HG02973 (cell line): Measurements from ENCODE around the gene FOXA2.
"Not testable (repeated sequence)": the region's sequence is repeated elsewhere in the genome, so short reads cannot be mapped to it uniquely, and the experiment has no call there.

Experiments used
- ATAC-seq: cut with Tn5 transposase; IDR thresholded peaks from one replicate; pipeline ENCODE4 v1.9.1; 2021; ENCODE audit warnings: moderate library complexity; ENCODE audit not compliant: unreplicated experiment

The FOXA2 gene

DNA sequence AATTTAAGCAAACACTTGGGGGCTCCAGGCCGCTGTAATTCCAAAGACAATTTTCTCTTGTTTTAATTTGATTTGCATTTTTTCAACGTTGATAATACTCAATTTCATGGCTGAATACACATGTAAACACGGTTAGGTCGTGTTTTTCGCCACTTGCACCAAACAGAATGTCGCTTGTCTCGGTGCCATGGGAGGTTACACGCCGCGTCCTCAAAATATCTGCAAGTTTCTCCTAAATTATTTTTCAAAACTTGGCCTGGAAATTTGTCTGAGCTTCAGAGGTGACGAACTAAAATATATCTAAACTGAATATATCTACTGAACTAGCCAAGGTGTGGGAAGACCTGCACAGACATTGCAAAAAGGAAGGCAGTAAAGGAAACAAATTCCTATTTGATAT is 15.0 kb downstream of the FOXA2 start:
- no peak for ATAC-seq

DNA sequence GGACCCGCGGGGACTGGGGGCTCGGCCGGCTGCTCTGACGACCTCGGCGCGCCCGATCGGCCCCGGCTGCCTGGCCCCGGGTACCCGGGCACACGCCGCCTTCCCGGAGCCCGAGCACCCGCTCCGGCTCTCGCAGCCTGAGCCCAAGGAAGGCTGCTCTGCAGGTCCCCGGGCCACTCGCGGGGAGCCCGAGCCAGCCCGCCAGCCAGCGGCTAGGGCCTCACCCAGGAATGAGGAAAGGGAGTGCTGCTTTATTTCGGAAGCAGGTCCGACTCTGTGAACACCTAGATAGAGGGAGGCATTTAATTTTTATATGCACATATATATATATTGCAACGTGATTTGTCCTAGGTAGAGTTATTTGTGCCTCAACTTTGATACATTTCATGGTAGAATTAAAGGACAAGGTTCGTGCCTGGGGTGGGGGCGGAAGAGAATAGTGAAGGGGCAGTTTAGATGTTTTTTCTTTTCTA is 15.5 kb downstream of the FOXA2 start:
- no peak for ATAC-seq

DNA sequence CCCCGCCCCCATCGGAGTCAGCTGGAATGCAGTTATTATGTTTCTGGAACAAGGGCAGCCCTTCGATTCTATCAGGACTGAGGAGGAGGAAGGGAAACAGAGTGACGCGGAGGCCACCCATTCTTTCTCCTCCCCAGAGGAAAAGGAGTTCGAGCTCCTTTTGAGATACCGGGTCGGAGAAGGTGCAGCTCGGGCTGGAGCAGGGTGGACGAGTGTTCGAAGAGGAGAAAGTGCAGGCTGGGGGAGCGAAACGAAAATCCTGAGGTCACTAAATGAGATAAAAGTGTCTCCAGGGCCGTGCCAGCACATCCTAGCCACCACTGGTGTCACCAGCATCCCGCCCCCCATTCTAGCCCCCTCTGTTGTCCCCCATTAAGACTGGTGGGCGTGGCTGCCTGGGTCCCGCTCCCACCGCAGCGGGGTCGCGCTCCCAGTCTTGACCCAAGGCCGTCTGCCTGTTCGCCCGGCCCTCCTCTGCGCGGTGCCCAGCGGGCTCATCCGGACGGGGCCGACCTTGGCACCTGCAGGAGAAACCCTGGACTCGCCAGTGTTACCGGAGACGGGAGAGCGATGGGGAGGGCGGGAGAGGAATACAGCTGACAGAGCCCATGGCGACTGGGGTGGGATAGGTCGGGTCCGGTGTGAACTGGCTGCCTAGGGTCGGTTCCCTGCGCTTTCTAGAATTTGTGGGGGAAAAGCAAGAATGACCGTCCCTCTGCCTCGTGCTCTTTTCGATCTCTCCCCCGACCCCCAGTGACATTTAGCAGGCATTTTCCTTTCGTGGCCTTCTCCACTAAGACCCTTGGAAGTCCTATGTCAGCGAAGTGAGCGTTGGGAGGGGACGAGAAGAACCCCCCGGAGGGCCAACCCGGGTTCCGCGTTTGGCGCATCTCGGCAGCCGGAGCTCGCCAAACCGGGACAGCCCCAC is 16.2 kb downstream of the FOXA2 start:
- ATAC-seq, result no peak

DNA sequence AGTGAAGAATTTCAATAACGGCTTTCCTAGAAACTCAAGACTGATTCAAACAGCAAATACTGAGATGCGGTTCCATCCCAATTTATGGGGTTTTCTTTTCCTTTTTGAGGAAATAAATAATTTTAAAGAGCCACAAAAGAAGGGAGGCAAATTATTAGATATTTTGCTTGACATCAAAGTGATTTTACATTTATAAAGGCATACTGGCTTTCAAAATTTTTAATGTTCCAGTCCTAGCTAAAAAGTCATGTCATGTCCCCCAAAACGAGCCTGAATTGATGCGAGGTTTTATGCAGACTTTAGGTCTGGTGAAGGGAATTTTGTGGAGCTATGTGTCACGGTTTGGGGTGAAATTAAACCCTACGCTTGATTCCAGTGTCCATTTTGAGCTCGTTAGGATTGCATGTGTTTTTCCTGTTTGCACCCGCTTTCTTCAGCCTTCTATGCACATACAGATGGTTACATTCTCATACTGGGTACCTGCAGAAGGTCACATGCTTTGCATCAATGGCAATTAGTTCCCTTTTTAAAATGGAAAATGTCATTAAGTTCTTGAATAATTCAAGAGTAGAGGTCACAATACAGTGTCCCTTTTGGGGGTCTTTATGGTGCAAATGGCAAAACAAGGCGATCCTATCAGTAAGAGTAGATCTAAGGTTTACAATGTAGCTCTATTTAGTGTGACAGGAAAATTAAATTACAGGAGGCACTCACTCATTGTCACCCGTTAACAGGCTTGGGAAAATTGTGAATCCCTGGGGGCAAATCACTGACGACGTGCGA is 17.3 kb downstream of the FOXA2 start:
- ATAC-seq, result no peak

DNA sequence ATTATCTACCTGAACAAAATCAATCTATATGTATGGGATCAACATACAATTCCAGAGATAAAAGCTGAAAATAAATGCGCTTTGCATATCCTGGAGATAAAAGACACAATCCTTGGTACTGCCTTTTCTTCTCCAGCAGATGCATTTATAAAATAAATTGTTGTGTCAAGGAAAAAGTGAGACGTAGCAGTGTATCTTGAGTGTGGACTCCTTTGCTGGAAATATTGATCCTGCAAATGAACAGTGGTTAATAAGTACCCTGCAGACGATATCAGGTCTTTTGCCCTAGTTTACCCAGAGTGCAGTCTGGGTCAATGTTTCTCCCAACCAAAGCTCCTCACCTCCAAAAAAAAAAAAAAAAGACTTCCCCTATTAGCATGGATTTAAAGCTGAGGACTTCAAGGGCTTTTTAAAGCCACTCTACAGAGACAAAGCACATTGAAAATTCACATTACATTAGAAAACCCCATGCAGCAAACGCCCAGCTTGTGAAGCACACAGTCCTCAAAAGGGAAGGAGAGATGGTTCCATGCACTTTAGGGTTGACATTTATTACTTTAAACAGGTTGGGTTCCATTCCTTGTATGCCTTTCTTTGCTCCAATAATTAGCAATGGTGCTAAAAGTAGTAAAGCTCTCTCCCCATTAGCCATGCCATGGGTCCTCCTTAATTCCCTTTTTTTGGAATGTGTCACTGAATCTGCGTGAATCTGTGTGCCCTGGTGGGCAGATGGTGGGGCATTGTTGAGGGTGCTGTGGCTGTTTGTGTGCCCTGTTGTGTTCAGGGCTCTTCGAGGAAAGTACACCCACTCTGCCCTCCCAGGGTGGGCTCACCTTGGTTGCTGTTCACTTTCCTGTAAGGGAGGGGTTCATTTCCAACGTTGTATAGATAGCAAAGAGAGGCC is 21.1 kb downstream of the FOXA2 start:
- no peak for ATAC-seq

DNA sequence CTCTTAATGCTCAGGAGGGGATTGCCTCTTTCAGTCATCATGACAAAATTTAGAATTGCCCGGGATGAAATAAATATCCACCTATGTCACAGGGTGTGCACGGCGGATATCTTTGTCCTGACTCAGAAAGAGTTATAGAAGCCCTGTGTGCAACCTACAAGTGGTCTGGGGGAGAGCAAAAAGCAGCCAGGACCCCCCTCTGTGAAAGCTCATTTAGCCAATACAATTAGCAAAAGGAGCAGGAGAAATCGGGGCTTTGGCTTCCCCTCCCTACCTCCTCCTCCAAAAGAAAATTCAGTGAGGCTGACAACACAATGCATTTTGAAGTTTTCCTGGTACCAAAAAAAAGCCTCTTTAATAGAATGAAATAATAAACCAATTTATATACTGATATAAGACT is 21.8 kb downstream of the FOXA2 start:
- ATAC-seq, result no peak

DNA sequence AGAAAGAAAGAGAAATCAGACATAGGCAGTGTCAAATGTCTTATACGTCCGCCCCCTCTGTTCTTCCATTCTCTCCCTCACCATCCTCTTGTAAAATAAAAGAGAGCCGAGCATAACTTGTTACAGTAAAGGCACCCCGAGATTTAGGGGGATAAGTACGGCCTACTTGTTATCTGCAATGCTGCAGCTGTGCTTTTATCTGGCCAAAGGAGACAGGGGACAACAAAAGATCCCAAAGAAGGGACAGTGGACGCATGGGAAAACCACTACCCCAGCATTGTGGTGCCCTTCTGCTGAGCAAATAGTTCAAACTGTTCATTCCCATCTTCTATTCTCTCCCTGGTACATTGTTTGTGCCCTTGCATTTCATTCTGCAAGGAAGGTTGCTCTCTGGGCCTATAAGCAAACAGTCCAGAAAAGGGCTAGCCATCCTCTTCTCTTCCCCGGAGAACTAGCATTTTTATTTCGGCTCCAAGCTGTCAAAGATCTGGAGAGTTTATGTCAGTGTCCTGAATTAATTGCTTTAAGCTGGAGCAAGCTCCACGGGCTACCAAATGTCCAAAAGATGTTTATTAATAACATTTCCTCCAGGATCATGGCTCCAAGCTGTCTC is 22.3 kb downstream of the FOXA2 start:
- no peak for ATAC-seq

DNA sequence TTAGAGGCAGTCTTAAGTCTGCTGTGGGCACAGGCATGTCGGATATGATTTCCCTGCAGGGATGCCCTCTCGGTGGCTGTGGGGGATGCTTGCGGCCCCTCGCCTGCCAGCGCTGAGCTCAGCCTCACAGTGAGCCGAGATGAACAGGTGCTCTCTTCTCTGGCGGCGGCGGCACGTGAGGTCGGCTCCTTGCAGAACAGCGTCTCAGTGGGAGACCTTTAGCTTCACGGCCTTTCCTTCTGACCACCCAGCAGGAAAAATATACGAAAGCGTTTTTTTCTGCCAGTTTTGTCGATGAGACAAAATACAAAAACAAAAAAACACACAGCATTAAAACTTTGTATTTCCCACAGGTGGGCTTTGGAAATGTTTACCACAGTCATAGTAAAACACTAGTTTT is 23.6 kb downstream of the FOXA2 start:
- ATAC-seq, result no peak

DNA sequence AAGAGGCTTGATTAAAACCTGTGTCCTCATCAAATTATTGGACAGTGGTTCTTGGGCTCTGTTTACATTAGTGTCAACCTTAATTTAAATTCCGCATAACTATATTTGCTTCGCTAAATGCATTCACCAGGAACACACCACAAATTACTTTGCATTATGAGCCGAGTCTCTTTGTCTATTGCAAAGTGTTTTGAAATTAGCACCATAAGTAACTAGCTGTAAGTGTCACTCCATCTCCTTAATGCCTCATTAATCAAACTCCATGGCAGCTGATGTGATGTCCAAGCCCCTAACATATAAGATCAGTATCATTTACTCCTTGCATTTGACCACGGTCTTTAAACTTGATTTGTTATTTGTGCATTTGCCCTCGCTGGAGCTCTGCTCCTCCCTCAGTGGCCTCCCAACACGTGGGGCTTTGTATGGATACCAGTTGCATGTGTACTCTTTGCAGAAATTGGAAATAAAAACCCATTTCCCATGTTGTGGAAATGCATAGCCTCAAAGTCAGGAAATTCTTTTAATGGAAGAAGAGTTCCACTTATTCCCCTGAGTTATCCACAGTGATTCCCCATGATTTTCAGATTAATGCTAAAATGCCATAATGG is 24.6 kb downstream of the FOXA2 start:
- ATAC-seq, result no peak

DNA sequence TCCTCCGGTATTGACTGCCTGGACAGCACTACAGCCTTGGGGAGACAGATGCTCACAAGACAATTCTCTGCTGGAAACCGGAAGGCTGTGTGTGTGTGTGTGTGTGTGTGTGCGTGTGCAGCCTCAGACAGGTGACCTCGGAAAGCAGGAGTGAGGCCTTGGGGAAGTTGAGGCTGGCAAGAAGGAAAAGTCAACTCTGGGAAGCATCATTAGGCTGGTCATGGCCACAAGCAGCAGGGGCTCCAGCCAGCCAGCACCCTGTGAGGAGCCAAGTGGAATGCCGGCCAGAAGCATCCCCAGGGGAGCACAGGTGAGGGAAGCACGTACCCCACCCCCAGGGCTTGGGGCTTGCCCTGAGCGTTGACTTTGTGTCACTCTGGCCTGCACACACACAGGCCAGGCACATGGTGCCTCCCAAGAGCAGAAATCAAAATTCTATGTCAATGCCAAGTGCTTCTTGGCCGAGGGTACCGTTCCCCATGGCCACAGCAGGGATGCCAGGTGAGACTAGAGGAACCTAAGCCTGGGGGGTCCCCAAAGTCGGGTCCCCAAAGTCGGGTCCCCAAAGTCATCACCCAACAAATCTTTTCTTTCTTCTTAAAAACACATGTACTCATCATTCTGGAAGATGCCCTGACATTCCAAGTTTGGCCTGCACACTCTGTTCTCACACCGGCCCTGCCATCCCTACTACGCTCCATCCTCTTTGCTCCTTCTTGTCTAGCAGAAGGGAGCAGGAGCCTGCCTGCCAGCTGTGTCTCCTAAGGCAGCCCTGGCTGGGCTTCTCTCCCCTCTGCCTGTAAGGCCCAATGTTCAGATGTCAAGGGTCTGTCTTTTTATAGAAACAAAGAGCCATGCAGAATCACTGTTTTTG is 26.7 kb downstream of the FOXA2 start:
- no peak for ATAC-seq

DNA sequence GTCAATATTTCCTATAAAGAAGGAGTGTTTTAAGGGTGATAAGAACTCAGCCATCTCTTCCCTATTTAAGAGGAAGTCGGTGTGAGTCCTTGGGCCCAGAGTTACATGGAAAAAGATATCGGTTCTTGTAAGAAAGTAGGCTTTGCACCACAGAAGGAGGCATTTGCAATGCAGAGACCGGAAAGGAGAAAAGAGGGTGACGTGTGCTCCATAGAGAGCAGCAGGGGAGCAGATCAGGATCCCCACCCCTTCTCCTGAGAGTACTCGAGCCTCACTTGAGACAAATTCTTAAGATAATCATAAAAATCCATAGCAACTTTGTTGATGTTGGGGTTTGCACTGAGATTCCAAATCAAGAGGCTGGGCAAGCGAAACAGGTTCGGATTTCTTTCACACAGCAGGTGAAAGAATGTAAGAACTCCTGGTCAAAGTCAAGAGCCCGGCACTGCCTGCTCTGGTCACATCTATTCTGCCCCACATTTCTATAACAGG is 27.8 kb downstream of the FOXA2 start:
- no peak for ATAC-seq

DNA sequence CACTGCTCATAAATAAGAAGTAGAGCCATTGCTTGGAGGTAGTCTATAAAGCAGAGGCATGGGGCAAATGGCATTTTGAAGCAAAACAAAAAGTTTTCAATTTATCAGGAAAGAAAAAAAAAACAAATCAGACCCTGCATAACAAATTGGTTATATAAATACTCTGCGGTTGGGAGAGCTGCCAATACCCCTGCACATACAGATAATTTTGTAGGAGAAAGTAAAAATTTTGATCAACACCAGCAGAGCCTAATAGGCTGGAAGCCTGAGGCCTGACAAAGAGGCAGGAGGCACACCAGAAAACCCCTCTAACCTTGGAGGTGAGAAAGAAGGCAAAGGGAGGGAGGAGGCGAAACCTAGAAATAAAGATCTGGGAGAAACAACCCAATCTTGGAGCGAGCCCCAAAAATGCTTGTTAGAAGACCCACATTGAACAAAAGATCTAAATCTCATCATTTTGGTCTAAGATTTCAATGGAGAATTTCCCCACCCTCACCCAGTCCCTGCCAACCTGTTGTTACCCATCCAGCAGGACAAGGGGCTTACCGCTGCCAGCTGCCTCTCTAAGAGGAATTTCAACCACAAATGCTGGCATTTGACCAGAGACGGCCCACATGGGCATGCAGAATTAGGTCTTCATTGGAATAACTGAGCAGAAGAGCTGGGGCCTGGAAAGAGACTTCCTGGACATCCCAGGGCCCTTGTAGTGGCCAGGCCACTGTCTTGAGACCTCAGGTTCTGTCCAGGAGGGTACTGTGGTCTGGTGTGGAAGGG is 28.4 kb downstream of the FOXA2 start:
- no peak for ATAC-seq

DNA sequence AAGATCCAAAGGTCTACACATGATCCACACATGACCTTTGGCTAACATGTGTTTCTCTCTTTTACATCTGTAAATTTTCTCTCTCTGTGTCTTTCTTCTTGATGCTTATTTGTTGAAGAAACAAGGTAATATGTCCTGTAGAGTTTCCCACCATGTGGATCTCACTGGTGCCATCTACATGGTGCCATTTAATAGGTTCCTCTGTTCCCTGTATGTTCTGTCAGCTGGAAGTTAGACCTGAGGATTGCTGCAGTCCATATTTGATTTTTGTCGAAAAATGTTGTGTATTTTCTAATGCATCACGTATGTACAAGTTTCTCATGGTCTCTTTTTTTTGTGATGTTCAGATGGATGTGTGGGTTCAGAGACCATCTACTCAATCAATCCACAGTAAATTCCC is 30.0 kb downstream of the FOXA2 start:
- no peak for ATAC-seq

DNA sequence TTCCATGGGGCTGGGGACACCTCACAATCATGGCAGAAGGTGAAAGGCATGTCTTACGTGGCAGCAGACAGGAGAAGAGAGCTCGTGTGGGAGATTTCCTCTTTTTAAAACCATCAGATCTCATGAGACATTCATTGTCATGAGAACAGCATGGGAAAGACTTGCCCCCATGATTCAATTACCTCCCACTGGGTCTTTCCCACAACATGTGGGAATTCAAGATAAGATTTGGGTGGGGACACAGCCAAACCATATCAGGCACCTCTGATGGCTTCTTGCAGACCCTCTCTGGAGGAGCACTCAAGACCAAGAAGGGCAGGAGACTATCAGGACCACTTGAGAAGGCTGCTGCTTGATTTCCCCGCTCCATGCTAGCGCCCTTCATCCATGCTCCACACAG is 33.9 kb downstream of the FOXA2 start:
- ATAC-seq, result not testable (repeated sequence)

DNA sequence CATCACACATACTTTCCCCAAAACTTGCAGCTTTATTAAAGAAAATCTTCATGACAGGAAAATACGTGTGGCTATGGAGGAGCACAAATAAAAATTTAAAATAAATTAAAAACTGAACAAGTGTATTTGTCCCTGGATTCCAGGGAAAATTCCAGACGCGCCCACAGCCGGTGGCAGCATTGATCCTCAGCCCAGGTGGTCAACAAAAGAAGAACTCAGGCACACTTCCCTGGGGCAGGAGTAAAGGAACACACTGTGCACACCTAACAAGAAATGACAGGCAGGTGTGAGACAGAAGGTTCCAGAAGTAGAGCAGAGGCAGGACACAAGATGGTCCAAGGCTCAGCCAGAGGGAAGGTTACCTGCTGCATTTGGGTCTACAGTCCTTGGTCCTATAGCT is 36.3 kb downstream of the FOXA2 start:
- ATAC-seq, result no peak

DNA sequence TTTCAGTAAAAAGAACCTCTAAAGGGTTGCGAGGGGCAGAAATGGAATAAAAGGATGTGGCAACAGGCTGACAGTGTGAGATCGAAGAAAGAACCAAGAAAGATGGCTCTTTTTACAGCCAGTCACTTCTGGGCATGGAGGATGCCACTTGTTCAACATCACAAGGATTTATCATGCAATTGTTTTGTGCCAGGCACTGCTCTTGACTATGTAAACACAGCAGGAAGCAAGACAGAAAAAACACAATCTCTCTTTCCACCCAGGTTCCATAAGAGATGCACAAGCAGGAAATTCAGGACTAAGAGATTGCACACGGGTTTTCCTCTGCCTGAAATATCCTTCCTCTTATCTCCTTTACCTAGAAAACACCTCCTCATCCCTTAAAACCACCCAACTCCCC is 38.0 kb downstream of the FOXA2 start:
- ATAC-seq, result no peak

DNA sequence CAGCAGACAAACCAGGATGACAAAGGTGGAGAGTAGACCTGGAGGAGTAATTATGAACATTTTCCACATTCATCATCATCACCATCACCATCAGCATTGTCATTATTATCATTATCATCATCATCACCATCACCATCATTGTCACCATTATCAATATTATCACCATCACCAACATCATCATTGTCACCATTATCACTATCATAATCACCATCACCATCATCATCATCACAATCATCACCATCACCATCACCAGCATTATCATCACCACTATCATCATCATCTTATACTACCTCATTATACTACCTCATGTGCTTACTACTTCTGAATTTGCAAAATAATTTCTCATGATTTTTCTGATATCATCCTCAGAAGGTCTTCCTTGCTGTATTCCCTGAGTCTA is 39.3 kb downstream of the FOXA2 start:
- no peak for ATAC-seq

DNA sequence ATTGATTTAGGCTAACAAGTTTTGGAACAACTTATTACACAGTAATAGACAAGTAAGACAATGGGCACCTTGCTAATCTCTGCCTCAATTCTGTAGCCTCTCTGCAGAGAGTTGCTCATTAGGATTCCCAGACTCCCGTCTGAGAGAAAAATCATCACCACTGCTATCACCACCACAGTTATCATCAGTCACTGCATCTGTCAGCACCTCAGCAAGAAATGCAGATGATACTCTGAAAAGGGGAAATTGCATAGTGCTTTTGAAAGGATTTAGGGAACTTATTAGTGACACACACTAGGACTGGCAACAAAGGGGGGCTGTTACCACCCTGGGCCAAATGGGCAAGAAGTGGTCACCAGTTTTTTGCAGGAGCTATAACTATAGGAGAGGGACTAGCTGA is 39.9 kb downstream of the FOXA2 start:
- ATAC-seq, result no peak
